Left cardiac atrium (tissue), 4 donors: ENCODE data around the gene ORC5. TPM values are rescaled to one million over a fixed set of nuclear protein-coding genes. Genes with fewer than 3 reads are reported as not detected.

Experiments
- ATAC-seq, 2 donors: fragments of 200-7000 bp; cut with Tn5 transposase; one replicate each; pipeline ENCODE4 v1.9.1; 2020; ENCODE audit warnings: mild to moderate bottlenecking in 2 of 2, moderate library complexity in 2 of 2
- DNase-seq: peaks from one replicate; pipeline ENCODE4 v3.0.0-alpha.2; 2020
- intact Hi-C, 2 donors: fragments of 100-400 bp; cut with DNase I; formaldehyde crosslinking; loops; one replicate each; pipeline versions ENCODE4 v1.14.1 to v1.15.1; 2022 to 2023
- total RNA-seq, 2 donors: library from RNA; stranded (reverse); fragmentation: NEBNext Ultra II Directional; extraction: Animal tissue kit (Norgen Biotek cat#: 25700); gene quantifications; one replicate each; pipeline ENCODE4 v1.2.1, GENCODE V29; 2021
- donor health status: DM: no; HTN: yes; CAD: no.
- donor health status: DM: no; HTN: yes; CAD: no; lungs with severe emphysema.
- donor health status: DM: yes; HTN: yes; CAD: no.
- donor health status: Dilated cardiomyopathy.

Gene ORC5
- total RNA-seq, 2 donors from 2014 or later: 10.0 to 10.5 TPM

DNA sequence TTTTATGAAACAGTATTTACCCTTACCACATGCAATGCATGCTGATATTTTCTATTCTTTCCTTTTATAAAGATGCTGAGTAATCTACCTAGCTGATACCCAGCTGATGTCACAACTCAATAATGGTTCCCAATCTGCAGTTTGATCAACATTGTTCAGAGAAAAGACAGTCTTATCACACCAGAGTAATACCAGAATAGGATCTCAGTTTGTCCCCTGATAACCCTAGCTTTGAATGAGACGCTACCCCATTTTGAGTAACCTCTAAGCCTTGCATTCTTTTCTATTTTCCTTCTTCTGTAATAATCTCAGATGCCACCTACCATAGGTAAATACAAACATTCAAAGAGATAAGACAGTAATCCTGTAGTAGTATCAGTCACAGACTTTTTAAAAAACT lies 118.8 kb downstream of the ORC5 start:
- ATAC-seq (no peak), DNase-seq (no peak)
- intact Hi-C loops: no loop called here

Other genes starting within 250 kb of the ORC5 start
- gene RELN, start 218.4 kb downstream of the ORC5 start, total RNA-seq: 1 to 10 TPM; 3.3 to 3.6 TPM
- gene LHFPL3, start 120.6 kb upstream of the ORC5 start, total RNA-seq: not detected